HG02970 (cell line): ENCODE measurements around the gene HAUS7.

ENCODE experiments used
- ATAC-seq: cut with Tn5 transposase; IDR thresholded peaks from one replicate; pipeline ENCODE4 v1.9.1; 2021; ENCODE audit warnings: mild to moderate bottlenecking, moderate library complexity, moderate number of reproducible peaks; ENCODE audit not compliant: unreplicated experiment, low FRiP score

HAUS7 gene

DNA sequence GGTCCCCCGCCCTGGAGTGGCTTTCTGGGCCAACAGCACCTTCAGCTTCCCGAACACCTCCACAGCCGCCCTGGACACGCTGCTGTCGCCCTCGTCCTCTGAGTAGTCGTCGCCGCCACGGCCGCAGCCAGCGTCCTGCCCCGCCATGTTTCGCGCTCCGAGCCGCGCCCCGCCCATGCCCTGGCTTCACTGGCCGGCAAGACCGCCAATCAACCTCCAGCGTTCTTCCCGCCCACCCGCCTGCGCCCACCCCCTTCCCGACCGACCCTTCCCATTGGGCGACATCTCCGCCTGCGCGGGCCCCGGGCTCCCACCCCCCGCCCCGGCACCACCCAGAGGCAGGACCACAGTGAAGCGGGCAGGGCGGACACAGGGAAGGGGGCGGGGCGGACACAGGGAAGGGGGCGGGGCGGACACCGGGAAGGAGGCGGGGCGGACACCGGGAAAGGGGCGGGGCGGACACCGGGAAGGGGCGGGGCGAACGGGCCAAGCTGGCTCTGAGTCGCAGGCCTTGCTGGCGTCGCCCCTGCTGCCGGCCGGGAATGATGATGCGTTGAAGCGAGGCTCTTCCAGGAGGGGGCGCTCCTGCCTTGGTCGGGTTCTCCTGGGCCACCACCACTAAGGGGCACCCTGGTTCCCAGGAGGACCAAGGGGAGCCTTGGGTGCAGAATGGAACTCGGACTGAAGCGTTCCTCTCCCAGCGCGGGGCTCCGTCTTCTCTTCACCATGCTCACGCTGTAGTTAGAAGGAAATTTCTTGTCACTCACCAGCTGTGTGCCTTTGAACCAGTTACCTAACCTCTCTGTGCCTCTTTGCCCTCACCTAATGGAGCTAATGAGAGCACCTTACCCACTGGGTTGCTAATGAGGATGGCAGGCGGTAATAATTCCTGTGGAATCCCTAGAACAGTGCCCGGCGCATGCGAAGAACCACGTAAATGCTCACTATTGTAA lies at the start of gene HAUS7:
HAUS7 (minus strand) TSS at position 166 of the 953 bp plus-strand sequence; CDS start at position 147, 19 bp downstream.
- peak; percentile 57 for ATAC-seq

DNA sequence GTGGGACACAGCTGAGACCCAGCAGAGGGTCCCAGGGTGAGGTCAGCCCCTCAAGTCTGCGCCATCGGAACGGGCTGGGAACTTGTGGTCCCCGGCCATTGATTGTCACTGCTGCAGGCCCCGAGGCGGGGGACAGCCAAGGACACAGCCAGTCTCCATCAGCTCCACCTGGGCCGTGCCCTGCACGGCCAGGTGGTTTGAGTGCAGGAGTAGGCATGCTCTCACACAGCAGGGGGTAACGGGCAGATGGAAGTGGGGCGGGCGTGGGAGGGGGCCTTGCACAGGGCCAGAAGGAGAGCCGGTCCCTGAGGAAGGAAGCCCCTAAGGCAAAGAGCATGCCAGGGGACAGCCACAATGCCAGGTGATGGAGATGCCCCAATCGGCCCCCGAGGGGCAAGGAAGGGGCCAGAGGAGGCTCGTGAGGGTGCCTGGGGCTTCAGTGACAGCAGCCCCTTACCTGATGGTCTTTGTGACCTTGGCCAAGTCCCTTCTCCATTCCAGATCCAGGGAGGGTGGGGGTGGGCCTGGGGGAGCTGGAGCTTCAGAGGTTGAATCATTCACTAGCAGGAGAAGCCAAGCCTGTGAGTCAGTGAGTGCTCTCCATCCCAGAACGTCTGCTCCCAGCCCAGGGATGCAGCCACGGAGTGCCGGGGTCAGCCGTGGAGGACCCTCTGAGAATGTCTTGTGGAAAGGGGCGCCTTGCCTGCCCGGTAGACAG lies 49.4 kb upstream of the HAUS7 start:
- ATAC-seq: no peak

DNA sequence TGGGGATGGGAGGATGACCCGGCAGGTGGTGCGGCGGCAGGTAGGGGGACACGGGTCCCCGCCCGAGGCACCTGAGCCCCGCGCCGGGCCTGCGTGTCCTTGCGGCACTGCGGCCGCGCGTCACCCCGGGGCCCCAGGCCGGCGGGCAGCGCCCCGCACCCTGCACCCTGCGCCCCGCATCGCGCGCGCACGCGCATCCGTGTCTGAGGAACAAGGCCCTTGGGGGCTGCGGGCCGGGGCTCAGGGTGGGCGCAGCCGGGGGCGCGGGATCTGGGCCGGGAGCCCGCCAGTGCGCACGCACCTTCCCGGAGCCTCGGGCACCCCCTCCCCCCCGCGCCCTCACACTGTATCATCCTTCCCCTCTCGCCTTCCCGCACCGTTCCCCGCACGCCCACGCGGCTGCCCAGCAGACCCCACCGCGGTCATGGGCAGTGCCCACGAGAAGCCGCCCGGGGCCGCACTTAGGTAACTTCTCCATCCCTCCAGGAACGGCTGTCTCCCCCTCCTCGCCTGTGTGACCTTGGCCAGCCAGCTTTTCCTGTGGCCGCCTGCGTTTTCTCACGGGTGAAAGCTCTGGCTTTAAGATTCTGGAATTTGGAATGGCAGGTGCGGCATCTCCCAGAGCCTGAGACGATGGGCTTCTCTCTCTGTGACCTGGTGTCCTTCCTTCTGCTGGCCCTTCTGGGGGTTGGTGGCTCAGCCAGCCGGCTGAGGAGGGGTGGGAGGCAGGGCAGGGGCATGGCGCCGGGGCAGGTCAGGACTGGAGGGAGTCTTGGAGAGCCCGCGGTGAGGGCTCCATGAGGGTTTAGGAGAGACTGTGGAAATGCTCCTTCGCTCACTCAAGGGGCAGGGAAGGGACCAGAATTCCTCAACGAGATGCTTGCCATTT lies 47.8 kb upstream of the HAUS7 start:
- no peak for ATAC-seq

DNA sequence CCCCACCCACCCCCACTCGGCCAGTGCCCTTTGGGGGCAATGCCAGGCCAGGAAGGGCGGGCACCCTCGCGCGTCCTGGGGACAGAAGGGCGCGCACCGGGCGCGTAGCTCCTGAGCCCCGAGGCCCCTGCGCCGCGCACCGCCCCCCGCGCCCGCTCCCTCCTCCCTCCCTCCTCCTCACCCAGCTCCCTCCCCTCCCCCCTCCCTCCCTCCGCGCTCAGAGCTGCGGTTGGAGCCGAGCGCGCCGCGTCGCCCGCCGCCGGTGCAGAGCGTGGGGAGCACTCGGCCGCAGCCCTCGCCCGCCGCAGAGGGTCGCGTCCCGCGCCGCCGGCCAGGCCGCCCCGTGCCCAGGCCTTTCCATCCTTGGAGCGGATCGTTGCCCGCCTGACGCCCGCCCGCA lies 47.0 kb upstream of the HAUS7 start, which contains the start of gene ATP2B3:
ATP2B3 (plus strand) TSS at position 220 of the 400 bp plus-strand sequence. CDS start 18,606 bp downstream, outside the sequence.
- ATAC-seq: no peak

DNA sequence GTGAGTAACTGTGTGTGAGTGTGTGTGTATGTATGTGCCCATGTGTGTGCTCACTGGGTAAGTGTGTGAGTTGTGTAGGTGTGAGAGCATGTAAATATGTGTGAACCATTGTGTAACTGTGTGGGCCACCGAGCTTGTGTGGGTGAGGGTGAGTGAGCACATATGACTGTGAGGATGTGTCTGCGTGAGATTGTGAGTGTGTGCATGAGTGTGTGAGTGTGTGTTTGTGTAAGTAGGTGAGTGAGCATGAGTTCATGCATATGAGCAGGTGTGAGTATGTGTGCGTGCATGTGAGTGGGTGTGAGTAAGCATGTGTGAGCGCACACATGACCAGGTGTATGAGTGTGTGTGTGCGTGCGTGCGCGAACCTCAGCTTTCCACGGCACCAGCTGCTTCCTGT lies 45.7 kb upstream of the HAUS7 start:
- ATAC-seq: no peak

DNA sequence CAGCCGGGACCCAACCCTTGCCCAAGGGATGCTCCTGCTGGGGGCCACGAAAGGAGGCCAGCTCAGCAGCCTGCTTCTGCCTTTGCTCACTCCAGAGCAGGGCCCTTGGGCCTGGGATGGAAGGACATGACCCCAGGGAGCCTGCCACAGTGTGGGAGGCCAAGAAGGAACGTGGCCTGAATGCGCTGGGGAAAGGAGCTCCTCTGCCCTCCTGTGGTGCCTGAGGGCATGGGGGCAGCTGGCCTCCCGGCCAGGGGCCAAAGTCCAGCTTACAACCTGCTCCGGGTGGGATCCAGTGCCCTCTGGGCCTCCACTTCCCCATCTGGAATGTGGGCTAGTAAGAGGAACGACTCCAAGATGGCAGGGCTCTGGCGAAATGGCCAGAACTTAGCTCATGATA lies 45.1 kb upstream of the HAUS7 start:
- ATAC-seq: no peak

DNA sequence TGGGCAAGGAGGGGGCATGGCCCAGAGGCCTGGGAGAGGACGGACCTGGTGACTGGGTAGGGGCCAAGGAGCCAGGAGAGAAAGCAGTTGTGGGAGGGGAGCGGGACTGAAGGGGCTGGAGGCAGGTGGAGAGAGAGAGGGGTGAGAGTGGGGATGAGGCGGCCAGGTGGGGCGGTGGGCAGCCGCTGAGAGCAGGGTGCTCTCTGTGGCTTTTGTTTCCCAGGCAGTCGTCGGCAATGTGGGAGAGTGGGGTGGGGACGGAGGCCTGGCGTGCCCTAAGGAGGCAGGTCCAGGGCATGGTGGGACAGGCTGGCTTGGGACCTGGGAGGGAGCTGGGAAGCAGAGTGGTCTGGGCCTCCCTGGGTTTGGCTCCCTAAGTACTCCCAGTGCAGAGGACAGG lies 43.9 kb upstream of the HAUS7 start:
- ATAC-seq: no peak

DNA sequence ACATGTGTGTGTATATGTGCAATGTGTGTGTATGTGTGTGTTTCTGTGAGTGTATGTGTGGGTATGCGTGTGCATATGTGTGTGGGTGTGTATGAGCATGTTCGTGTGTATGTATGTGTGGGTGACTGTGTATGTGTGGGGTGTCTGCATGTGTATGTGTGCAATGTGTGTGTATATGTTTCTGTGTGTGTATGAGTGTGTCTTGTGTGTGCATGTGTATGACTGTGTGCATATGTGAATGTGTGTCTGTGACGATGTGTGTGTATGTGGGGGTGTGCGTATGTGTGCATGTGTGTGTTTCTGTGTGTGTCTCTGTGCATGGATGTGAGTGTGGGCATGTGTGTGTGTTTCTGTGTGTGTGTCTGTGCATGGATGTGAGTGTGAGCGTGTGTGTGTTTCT lies 42.9 kb upstream of the HAUS7 start:
- no peak for ATAC-seq

DNA sequence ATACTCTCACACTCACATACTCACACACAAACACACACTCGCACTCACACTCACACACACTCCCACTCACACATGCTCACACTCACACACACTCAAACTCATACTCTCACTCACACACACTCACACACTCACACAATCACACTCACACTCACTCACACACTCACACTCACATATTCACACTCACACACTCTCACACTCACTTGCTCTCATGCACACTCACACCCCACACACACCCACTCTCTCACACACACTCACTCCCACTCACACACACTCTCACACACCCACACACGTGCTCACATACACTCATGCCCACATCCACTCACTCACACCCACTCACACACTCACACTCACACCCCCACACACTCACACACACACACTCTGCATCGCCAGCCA lies 42.1 kb upstream of the HAUS7 start:
- no peak for ATAC-seq

DNA sequence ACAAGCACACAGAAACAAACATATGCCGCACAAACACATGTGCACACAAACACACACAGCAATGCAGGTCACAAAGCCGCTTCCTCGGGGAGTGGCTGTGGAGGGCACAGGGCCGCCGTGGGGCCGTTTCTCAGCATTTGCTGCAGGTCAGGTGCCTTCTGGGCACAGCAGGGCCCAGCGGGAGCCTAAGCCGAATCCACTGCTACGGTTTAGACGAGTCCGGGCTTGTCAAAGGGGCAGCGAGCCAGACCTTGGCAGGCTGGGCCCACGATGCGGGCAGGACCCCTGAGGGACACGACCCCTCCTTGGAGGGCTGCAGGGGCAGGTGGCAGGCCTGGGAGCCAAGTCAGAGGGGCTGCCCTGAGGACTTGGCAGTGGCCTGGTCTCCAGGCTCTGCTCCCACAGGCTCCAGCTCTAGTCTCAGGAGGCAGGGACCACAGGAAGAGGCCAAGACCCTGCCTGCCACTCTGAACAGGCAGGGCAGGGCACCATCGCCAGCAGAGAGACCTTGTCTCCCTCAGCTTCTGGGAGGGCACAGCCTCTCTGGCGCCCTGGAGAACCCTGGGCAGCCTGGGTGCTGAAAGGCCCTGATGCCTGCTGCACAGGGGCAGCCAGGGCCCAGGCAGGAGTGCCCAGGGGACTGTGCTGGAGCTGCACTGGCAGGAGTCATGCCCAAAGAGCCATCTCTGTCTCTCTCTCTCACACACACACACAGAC lies 41.6 kb upstream of the HAUS7 start:
- no peak for ATAC-seq

DNA sequence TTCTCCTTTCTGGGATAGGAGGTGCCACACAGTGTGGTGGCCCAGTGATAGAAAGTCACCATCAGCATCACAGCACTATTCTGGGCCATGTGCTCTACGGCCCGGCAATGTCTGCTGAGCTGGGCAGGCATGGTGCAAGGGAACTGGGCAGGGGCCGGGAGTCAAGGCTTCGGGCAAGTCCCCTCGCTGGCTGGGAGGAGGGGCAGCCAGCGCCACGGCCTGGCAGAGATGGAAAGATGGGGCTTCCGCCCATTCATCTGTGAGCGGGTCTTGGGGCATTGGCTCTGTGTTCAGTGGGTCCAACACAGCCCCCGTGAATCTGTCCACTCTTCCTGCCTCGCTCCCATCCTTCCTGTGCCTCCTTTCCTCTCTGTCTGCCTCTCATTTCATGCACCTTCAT lies 40.0 kb upstream of the HAUS7 start:
- ATAC-seq: no peak

DNA sequence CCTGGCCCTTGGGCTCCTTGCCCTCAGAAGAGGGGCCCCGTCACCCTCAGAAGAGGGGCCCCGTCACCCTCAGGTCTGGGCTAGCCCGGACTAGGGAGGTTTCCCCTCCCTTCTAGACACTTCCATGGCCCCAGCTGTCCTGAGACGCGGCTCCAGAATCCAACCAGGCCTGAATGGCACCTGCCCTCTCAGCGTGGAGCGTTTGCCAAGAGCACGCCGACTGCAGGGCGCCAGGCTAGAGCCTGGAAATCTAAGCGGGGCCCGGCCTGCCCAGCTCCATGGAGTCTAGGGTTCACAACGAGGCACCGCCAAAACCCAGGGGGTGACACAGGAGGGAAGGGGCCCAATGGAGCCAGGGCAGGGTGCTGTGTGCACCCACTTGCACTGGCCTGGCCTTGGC lies 39.2 kb upstream of the HAUS7 start:
- ATAC-seq: no peak

DNA sequence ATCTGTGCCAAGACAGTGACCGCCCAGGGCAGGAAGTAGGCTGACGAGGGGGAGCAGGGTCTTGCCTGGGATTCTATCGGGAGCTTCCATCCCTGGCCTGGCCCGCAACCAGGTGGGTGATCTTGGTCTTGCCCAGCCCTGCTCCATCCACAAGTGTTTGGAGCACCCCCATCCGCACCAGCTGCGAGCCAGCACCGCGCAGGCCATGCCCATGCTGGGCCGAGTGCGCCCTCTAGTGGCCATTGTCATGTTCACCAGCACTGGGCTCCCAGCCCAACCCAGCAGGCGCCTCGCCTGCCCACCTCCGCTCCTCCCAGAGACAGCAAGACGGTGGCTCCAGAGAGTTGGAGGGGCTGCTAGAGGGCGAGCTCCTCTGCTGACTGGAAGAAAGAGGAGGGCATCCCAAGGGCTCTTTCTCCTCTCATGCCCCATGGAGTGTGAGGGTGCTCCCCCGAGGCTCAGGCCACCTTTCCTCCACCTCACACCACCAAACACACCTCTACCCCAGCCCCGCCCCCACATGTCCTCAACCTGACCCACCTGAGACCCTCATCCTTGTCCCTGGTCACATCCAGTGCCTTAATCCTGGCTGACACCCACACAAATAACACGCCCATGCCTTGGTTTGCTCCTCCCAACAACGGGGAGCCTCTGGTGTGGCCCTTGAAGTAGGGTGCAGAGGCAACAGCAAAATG lies 37.3 kb upstream of the HAUS7 start:
- peak; percentile 67 for ATAC-seq

DNA sequence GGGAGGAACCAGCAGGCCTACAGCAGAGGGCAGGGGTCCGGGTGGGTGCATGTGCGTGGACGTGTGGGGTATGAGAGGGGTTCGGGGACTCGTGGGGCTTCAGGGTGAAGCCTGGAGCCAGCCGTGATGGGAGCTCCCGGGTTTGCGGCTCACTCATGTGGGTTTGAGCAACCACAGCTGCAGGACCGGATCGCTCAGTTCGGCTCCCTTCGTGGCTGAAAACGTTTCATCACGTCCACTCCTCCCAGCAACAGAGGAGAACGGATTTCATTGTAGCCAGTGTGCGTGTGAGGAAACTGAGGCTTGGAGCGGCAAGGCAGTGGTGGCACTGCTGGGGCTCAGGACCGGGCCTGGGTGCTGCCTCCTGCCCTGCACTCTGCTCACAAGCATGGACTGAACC lies 35.0 kb upstream of the HAUS7 start:
- no peak for ATAC-seq

DNA sequence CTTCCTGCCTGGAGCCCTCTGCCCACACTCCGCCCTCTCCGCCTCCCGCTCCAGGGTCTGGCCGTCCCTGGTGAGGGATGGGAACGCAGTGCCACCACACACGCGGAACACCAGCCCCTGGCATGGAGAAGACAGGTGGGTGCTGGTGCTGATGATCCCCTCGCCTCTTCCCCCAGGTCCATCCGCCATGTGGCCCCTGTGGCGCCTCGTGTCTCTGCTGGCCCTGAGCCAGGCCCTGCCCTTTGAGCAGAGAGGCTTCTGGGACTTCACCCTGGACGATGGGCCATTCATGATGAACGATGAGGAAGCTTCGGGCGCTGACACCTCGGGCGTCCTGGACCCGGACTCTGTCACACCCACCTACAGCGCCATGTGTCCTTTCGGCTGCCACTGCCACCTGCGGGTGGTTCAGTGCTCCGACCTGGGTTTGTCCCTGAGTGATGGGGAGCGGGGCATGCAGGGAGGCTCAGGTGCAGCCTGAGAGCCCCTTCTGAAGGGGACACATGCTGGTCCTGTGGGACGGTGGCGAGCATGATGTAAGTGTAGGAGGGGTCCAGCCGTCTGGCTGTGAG lies 34.2 kb upstream of the HAUS7 start:
- no peak for ATAC-seq

DNA sequence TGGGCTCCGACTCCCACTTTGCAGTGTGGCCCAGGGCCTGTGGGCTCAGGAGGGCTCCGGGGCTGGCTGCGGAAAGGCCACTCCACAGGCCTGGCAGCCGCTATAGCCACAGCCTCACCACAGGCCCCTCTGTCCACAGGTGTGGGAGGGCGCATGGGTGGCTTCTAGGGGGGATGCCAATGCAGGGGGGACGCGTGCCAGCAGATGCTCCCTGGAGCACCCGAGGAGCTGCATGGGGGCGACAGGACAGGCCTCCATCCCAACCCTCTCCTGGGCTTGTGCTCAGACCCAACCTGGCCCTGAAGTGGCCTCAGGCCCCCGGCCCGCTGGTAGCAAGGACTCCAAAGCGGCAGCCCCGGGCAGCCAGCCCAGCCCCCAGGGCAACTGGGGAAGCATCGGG lies 32.4 kb upstream of the HAUS7 start:
- ATAC-seq: no peak

DNA sequence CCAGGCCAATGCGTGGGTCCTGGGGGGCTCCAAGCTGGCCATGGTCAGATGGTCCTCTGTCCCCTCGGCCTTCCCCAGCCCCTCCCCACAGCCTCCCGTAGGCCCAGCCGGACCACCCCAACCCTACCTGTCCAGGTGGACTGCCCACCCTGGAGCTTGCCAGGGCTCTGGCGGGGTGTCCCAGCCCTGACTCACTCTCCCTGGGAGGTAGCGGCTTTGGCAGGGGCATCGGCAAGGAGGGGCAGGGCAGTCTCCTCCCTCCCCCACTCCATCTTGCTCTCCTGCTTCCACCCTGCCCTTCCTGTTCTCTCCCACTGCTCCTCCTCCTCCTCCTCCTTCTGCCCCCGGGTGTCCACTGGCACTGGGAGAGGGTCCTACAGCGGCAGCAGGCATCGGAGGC lies 31.8 kb upstream of the HAUS7 start:
- no peak for ATAC-seq

DNA sequence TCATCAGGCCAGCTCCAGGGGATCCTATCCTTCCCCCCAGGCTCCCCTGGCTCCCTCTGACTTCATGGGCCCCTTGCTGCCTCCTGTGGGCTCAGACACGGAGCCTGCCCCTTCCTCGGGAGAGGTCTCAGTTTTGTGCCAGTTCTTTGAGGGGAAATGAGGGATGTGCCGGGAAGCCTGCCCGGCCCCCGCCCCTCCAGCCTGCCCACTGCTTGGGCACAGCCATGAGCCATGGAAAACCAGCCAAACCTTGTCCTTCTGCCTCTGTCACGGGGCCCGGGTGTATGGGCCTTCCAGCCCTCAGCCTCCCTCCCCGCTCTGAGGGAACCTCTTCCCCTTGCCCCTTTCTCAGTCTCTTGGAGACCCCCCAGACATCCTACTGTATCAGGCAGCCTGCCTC lies 31.2 kb upstream of the HAUS7 start:
- no peak for ATAC-seq

DNA sequence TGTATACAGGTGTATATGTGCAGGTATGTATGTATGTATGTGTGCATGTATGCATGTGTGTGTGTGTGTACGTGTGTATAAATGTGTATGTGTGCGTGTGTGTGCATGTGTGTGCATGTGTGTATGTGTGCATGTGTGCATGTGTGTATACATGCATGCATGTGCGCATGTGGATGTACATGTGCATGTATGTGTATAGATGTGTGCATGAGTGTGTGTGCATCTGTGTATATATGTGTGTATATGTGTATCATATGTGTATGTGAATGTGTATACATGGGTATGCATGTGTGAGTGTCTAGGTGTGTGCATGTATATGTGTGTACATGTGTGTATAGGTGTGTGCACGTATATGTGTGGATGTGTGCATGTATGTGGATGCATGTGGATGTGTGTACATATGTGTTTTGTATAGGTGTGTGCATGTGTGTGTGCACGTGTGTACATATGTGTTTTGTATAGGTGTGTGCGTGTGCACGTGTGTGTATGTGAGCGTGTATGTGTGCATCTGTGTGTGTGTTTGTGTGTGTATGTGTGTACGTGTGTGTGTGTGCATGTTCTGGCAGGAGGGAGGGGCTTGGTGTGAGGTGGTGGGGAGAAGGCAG lies 30.4 kb upstream of the HAUS7 start:
- ATAC-seq: no peak
